ENCODE results near the gene KANSL1.

The KANSL1 gene

DNA sequence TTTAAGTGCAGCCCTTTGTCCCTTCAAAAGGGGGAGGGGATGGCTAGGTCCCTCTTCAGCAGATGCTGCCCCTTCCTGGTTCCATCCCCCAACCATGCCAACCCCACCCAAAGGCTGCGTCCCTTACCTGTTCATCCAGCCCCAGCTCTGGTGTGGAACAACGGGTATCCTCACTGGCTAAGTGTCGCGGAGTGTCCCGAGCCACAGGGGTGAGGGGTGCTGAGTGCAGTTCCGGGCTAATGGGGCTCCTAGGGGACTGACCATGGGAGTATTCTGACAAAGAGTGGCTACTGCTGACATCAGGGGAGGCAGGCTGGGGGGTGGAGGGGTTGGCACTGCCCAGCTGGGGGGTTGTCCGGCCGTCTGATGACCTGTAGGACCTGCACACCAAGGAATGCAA lies 161.3 kb downstream of the KANSL1 start:
- TF ChIP-seq, protein P1, sequence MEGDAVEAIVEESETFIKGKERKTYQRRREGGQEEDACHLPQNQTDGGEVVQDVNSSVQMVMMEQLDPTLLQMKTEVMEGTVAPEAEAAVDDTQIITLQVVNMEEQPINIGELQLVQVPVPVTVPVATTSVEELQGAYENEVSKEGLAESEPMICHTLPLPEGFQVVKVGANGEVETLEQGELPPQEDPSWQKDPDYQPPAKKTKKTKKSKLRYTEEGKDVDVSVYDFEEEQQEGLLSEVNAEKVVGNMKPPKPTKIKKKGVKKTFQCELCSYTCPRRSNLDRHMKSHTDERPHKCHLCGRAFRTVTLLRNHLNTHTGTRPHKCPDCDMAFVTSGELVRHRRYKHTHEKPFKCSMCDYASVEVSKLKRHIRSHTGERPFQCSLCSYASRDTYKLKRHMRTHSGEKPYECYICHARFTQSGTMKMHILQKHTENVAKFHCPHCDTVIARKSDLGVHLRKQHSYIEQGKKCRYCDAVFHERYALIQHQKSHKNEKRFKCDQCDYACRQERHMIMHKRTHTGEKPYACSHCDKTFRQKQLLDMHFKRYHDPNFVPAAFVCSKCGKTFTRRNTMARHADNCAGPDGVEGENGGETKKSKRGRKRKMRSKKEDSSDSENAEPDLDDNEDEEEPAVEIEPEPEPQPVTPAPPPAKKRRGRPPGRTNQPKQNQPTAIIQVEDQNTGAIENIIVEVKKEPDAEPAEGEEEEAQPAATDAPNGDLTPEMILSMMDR (conservative IDR thresholded peaks at IDR 0.05; ENCODE audit: control insufficient read depth, insufficient read depth, low read depth, low read length): no peak
- no peak for DNase-seq (ENCODE audit: low read depth)
- H3K4me3 ChIP-seq (ENCODE audit: control insufficient read depth, low read depth, low read length): no peak overlapping the region

DNA sequence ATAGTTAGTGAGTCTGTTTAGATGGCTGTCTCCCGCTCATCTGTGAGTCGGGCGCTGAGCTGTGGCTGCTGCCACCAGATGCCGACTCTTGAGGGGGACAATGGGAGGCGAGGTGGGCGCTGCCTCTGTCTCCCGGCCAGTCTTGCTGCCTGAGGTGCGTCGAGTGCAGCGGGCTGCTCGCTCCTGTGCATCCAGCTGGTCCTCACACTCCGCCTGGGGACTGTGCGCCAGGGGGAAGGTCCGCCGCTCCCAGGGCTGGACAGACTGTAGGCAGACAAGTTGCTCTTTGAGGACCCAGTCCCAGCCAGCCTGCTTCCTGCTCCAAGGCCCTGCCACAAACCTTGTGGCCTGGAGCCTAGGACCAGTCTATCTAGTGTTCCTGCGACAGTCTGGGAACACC lies 161.8 kb downstream of the KANSL1 start:
- TF ChIP-seq, protein P1 (conservative IDR thresholded peaks at IDR 0.05; ENCODE audit: control insufficient read depth, insufficient read depth, low read depth, low read length): no peak
- no peak for DNase-seq (ENCODE audit: low read depth)
- no peak overlapping the region for H3K4me3 ChIP-seq (ENCODE audit: control insufficient read depth, low read depth, low read length)

DNA sequence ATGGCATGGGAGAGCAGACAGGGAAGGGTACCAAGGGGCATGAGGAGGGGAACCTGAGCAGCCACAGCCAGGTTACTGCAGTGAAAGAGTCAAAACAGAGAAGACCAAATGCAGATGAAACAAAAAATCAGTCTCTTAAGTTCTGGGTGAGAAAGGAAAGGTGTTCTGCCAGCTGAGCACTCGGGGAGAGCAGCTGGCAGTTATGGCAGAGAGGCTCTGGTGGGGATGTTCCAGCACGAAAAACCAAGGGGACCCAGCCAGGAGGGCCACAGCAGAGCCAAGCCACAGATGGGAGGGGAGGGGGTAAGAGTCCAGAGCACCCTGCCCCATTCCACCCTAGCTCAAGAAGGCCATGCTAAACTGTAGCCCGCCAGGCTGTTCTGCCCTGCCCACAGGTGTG lies 162.5 kb downstream of the KANSL1 start:
- TF ChIP-seq, protein P1 (conservative IDR thresholded peaks at IDR 0.05; ENCODE audit: control insufficient read depth, insufficient read depth, low read depth, low read length): no peak
- no peak for DNase-seq (ENCODE audit: low read depth)

DNA sequence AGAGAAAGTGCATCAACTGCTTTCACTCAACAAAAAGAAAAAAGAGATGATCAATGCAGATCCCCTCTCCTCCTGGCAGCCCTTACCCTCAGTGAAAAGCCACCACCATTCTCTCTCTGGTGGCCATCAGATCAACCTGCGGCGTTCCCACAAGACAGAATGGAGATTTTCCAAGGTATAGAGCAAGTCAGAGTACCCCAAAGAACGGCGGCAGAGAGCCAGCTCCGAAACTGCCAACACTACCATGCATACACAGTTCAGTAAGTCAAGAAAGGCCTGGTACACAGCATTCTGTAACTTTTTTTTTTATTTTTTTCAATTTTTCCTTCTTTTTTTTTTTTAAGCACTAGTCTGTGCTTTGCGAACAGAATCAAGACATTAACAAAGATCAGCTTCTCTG lies 163.6 kb downstream of the KANSL1 start:
- H3K4me3 ChIP-seq (ENCODE audit: control insufficient read depth, low read depth, low read length): no peak overlapping the region
- TF ChIP-seq, protein P1 (conservative IDR thresholded peaks at IDR 0.05; ENCODE audit: control insufficient read depth, insufficient read depth, low read depth, low read length): no peak
- no peak for DNase-seq (ENCODE audit: low read depth)

More for the DNA sequence above, 162.5 kb downstream of the KANSL1 start:
- H3K4me3 ChIP-seq (ENCODE audit: control insufficient read depth, low read depth, low read length): no peak overlapping the region

DNA sequence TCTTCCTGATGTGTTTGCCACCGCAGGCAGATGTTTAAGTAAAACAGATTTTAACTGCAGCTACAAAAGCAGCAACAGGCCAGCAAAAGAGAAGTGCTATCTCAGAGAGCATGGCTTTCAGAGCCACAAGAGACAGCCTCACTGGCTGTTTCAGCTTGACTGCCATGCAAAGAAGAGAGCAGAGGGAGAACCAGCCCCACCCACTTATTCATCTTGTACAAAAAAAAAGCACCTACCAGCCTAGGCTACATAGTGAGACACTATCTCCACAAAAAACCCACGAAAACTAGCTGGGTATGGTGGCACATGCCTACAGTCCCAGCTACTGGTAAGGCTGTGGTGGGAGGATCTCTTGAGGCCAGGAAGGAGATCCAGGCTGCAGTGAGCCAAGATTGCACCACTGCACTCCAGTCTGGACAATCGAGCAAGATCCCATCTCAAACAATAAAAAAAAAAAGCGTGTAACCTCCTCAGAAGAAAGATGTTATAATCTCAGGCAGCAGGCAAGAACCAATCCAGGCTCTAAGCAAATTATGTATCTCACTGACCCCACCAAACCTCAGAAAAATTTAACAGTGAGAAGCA lies 164.2 kb downstream of the KANSL1 start:
- TF ChIP-seq, protein P1 (conservative IDR thresholded peaks at IDR 0.05; ENCODE audit: control insufficient read depth, insufficient read depth, low read depth, low read length): no peak
- DNase-seq (ENCODE audit: low read depth): no peak
- no peak overlapping the region for H3K4me3 ChIP-seq (ENCODE audit: control insufficient read depth, low read depth, low read length)

DNA sequence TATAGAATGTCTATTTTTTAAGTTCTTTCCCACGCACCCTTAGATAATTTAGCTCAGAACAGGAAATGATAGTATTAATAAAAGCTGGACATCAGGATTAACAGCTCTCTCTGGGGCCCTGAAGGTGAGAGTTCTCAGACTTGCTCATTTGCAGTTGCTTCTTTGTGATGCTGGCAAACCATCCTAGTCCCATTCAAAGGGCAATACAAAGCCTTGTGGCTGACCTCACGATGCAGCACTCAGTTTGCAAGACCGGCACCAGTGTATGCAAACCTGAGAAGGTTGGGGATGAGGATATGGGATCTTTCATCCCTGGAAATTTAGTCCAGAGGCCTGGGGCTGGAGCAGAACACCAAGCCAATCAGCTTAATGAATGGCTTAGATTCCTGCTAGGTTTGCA lies 164.9 kb downstream of the KANSL1 start:
- TF ChIP-seq, protein P1 (conservative IDR thresholded peaks at IDR 0.05; ENCODE audit: control insufficient read depth, insufficient read depth, low read depth, low read length): no peak
- DNase-seq (ENCODE audit: low read depth): no peak
- H3K4me3 ChIP-seq (ENCODE audit: control insufficient read depth, low read depth, low read length): no peak overlapping the region

DNA sequence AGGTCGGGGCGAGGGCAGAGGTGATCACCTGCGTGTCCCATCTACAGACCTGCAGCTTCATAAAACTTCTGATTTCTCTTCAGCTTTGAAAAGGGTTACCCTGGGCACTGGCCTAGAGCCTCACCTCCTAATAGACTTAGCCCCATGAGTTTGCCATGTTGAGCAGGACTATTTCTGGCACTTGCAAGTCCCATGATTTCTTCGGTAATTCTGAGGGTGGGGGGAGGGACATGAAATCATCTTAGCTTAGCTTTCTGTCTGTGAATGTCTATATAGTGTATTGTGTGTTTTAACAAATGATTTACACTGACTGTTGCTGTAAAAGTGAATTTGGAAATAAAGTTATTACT lies 165.3 kb downstream of the KANSL1 start:
- no peak for DNase-seq (ENCODE audit: low read depth)
- no peak overlapping the region for H3K4me3 ChIP-seq (ENCODE audit: control insufficient read depth, low read depth, low read length)
- TF ChIP-seq, protein P1 (conservative IDR thresholded peaks at IDR 0.05; ENCODE audit: control insufficient read depth, insufficient read depth, low read depth, low read length): no peak

Measured in fibroblast of mammary gland (primary cell).